GM19025 (cell line): Measurements from ENCODE around the gene SYTL4.

Source experiments
- ATAC-seq: cut with Tn5 transposase; IDR thresholded peaks from one replicate; pipeline ENCODE4 v1.9.1; 2021; ENCODE audit warnings: mild to moderate bottlenecking, low read depth, moderate library complexity; ENCODE audit not compliant: unreplicated experiment

Gene SYTL4

DNA sequence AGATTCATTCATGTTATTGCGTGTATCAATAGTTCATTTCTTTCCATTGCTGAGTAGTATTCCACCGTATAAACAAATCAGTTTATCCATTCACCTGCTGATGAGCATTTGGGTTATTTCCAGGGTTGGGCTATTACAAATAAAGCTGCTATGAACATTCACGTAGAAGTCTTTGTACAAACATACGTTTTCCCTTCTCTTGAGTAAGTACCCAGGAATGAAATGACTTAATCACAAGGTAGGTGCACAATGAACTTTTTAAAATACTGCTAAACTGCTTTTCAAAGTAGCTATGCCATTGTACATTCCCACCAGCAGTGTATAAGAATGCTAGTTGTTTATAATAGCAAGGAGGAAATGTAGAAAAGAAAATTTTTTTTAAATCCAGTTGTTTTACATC lies 35.9 kb downstream of the SYTL4 start:
- no peak for ATAC-seq

GRCh38 chrX:100695302-100695701 lies 36.6 kb downstream of the SYTL4 start:
- ATAC-seq: no peak

DNA sequence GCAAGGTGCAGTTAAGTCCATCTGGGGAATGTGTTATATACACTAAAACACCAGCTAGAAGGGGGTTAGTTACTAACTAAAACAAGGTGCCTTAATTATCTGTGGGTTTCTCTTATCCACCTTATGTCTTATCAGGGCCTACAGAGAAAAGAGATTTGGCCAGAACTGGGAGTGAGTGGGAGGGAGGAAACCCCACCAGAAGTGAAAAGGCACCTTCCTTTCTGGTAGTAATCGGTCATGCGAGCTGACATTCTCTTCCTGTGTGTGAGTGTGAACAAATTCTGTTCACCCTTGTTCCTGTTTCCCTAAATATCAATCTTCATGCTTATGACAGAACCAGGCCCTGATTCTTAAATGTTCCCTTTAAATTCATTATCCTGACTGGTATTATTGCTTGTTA lies 44.4 kb downstream of the SYTL4 start:
- ATAC-seq: no peak

DNA sequence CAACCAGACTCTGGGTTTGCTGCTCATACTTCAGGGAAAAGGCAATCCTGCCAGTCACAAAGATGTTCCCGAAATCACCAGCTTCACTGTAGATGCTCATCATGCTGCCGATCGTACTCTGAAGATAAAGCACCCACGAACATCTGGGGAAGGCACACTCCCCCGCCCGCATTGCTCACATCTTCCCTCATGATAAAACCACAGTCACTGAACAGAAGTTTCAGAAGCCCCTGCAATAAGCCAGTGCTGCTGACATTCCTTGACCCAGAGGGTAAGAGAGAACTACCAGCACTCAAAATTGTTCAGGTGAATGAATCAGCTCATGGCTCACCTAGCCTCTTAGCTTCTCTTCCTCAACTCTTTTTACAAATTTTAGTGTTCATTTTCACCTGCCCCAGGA lies 44.8 kb downstream of the SYTL4 start:
- no peak for ATAC-seq

GRCh38 chrX:100685997-100686305 lies 46.0 kb downstream of the SYTL4 start:
- ATAC-seq: peak; percentile 10

GRCh38 chrX:100685284-100685996 lies 46.5 kb downstream of the SYTL4 start:
- peak; percentile 58 for ATAC-seq

- no peak for ATAC-seq
These were observed 49.0 kb downstream of the SYTL4 start for GRCh38 chrX:100682939-100683338.

DNA sequence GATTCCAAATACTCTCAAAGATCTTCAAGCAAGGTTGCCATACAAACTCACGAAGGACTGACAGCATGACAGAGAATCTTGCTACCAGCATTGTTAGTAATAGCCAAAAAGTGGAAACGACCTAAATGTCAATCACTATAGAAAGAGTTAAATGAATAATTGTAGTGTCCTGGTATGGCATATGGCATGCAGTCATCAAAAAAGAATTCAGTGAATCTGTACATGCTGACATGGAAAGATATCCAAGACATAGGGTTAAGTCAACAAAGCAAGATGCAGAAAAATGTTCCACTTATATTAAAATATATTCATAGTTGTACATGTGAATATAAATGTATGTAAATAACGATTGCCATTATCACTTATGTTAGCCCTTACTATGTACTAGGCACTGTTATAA lies 50.3 kb downstream of the SYTL4 start:
- ATAC-seq: no peak

GRCh38 chrX:100680756-100681155 lies 51.2 kb downstream of the SYTL4 start:
- no peak for ATAC-seq

DNA sequence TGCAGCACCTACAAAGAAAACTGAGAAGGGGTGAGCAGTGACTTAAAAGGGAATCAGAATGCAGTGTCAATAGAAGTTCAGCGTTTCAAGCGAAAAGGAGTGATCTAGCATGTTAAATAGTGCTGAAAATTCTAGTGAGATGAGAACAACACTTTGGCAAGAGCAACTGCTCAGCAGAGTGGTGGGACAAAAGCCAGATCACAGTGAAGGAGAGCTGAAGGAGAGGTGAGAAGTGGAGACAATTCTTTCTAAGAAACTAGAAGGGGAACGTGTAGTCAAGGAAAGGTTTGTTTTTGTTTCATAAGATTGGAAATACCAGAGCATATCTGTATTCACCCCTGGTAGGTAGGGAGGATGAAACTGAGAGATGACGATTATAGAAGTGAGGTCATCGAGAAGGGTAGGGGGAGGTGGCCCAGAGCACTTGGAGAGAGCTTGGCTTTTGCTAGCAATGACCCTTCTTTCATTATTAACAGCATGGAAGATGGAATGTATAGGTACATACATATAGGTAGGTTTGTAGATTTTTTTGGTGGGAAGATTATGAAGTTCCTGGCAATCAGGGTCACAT lies 54.2 kb downstream of the SYTL4 start:
- no peak for ATAC-seq

DNA sequence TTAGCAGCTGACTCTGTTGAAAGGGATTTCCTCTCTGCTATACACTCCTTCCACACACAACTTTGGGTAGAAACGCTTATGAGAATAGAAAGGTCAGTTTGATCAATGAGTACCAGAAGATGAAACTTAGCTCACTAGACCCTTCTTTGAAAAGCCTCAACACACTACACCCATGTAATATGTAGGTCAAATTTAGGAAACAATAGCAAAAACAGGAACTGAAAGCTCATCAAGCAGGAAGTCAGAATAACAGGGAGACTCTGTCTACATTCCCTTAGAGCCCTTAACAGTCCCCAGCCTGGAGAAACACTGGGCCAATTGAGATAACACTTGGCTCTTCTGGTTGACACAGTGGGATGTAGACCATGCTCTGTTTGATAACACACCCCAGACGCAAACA lies 57.2 kb downstream of the SYTL4 start:
- no peak for ATAC-seq

GRCh38 chrX:100673397-100673953 lies 58.4 kb downstream of the SYTL4 start:
- ATAC-seq: no peak

DNA sequence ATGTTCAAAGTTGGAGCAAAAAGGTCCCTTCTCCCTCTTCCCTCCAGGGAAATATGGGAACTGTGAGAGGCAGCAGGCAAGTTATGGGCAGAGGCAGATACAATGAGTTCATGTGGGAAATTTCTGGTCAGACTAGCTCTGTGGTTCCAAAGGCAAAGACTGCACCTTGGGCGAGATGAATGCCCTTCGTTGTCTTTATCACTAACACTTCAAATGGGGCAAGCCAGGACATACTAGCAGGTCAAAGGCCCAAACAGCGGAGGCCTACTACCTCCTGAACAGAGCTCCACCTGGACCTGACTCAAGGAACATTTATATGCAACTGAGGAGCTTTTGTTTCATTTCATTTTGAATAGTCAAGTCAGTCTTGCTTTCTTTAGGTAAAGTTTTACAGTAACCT lies 59.0 kb downstream of the SYTL4 start:
- no peak for ATAC-seq

DNA sequence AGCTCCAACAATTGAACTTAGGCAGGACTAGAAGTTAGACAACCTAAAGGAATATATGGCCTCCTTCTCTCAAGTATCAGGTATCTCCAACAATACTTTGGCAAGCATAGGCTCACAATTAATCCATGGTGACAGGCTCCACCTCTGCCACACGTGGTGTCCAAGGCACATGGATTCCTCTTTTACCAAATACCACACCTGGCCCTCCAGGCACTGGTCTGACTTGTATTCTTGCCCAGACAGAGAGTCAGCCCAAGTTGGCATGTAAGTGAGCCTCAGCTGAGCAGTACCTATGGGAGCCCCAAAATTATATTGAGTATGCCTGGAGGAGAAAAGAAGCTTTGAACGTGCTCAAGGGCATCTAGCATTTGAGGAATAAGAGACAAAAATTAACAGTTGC lies 68.3 kb downstream of the SYTL4 start:
- ATAC-seq: no peak

DNA sequence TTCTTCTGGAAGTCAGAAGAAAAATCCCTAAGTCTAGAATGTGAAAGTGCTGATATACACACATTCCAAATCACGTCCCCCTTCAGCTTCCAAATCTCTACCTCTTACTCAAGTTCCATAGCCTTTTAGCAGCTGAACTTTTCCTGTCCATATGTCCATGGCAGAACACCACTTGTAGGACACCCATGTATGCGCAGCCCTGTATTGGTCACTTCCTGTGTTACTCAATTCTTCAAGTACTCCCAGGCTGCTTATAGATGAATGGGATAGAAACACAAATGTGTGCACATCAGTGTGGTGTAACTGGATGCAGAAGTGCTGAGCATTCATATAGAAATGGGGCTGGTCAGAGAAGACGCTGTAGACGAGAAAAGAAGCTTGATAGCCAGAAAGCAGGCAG lies 69.1 kb downstream of the SYTL4 start:
- ATAC-seq: no peak

GRCh38 chrX:100662170-100662569 lies 69.8 kb downstream of the SYTL4 start:
- no peak for ATAC-seq

DNA sequence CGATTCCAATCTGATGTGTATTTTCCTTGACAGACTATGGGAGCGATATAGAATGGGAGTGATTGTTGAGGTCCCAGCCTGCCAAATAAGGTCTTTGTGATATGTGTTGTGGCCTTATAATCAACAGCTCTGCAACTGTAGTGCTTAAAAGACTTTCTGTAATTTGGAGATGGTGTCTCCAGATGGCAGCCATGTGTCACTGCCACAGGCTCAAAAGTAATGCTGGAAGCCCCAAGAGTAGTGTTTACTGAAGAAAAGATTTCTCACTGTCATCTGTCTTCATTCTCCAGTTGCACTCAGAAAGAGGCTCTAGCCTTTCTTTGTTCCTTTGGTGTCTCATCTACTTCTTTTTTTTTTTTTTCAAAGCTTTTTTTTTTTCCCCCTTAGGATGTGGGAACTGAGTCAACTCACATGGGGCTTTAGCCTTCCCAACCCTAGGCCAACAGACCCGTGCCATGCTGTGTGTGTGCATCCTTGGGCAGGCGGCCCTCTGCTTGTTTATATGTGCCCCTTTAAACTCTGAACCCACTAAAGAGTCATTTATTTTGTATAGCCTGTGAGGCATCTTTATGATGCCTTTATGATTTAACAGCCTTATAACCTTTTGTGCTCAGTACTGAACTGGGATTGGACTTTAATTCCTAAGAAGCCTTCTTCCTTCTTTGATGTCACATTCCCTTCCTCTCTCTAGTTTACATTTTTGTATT lies 72.3 kb downstream of the SYTL4 start:
- no peak for ATAC-seq

- no peak for ATAC-seq
These were observed 73.0 kb downstream of the SYTL4 start for GRCh38 chrX:100658941-100659381.

- ATAC-seq: no peak
These were observed 77.7 kb downstream of the SYTL4 start for GRCh38 chrX:100654261-100654660.

- ATAC-seq: no peak
These were observed 79.7 kb downstream of the SYTL4 start for GRCh38 chrX:100652266-100652665.

DNA sequence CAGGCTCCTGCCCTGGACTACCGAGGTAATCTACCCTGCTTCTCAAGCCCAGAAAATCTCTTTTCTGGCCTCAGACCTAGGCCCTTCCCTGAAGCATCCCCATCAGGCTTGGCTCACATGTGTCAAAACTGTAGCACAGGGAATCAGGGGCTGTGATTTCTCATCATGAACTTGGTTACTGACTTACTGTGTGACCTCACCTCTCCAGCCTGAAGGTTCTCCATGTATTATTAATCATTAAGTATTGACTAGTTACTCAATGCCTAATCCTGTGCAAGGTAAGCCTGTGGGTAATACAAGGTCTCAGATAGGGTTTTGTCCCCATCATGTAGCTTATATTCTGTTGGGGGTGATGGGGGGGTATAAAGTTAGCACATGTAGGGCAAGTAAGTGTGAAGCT lies 81.1 kb downstream of the SYTL4 start:
- no peak for ATAC-seq
